Nephron progenitor cell (in vitro differentiated cells): ENCODE data around the gene SLC2A9.

Source experiments
- DNase-seq: peaks from one replicate; pipeline ENCODE4 v3.0.0; 2021
- H3K27ac Mint-ChIP-seq: 2 replicates; pipeline ENCODE4 v1.8.0; 2021; ENCODE audit warnings: mild to moderate bottlenecking, moderate library complexity, mixed read lengths
- H3K27me3 Mint-ChIP-seq: 2 replicates; pipeline ENCODE4 v1.8.0; 2021; ENCODE audit warnings: mild to moderate bottlenecking, low read depth, mixed read lengths; ENCODE audit not compliant: poor library complexity
- H3K36me3 Mint-ChIP-seq: 2 replicates; pipeline ENCODE4 v1.8.0; 2021; ENCODE audit warnings: low read depth, mixed read lengths
- H3K4me1 Mint-ChIP-seq: 2 replicates; pipeline ENCODE4 v1.8.0; 2021; ENCODE audit warnings: mixed read lengths
- H3K4me3 Mint-ChIP-seq: 2 replicates; pipeline ENCODE4 v1.8.0; 2021; ENCODE audit warnings: mild to moderate bottlenecking, moderate library complexity, mixed read lengths
- H3K9me3 Mint-ChIP-seq: 2 replicates; pipeline ENCODE4 v1.8.0; 2021; ENCODE audit warnings: mild to moderate bottlenecking, moderate library complexity, mixed read lengths
- CTCF ChIP-seq: fragments of 200-600 bp; sonication (generic); IDR thresholded peaks from 2 replicates; pipeline ENCODE4 v1.5.0; 2021; ENCODE audit warnings: antibody characterized with exemption

SLC2A9 gene

GRCh38 chr4:9947168-9948062 lies 73.9 kb downstream of the SLC2A9 start:
- Mint-ChIP-seq H3K36me3 (no peaks in the 10 kb centered on the region), H3K4me1 (peaks cover 5% of the 10 kb centered on the region), H3K27ac (no peak overlapping the region), H3K27me3 (peaks cover 14% of the 10 kb centered on the region), H3K4me3 (no peak overlapping the region), H3K9me3 (no peaks in the 10 kb centered on the region)
- no peak for DNase-seq
- no peak for TF ChIP-seq CTCF

- Mint-ChIP-seq H3K27ac (no peak overlapping the region), H3K9me3 (no peaks in the 10 kb centered on the region), H3K4me1 (peaks cover 5% of the 10 kb centered on the region), H3K36me3 (no peaks in the 10 kb centered on the region), H3K4me3 (no peak overlapping the region), H3K27me3 (peaks cover 14% of the 10 kb centered on the region)
- no peak for TF ChIP-seq CTCF
- no peak for DNase-seq
Observed at GRCh38 chr4:9946170-9946569, 75.1 kb downstream of the SLC2A9 start.

- TF ChIP-seq CTCF, result no peak
- peaks cover 4% of the 10 kb centered on the region for H3K4me1 Mint-ChIP-seq
- H3K27ac Mint-ChIP-seq, result peak overlapping the region; percentile 82
- DNase-seq, result no peak
- no peak overlapping the region for H3K4me3 Mint-ChIP-seq
- no peaks in the 10 kb centered on the region for H3K9me3 Mint-ChIP-seq
- peaks cover 12% of the 10 kb centered on the region for H3K27me3 Mint-ChIP-seq
- no peaks in the 10 kb centered on the region for H3K36me3 Mint-ChIP-seq
Observed at GRCh38 chr4:9944431-9945425, 76.6 kb downstream of the SLC2A9 start.

GRCh38 chr4:9943761-9944160 lies 77.5 kb downstream of the SLC2A9 start:
- H3K4me1 Mint-ChIP-seq, result no peaks in the 10 kb centered on the region
- DNase-seq, result no peak
- H3K27ac Mint-ChIP-seq, result no peak overlapping the region
- H3K4me3 Mint-ChIP-seq, result no peak overlapping the region
- H3K36me3 Mint-ChIP-seq, result no peaks in the 10 kb centered on the region
- H3K27me3 Mint-ChIP-seq, result peaks cover 11% of the 10 kb centered on the region
- no peak for TF ChIP-seq CTCF
- H3K9me3 Mint-ChIP-seq, result no peaks in the 10 kb centered on the region

GRCh38 chr4:9942921-9943600 lies 78.2 kb downstream of the SLC2A9 start:
- Mint-ChIP-seq H3K27me3 (peaks cover 11% of the 10 kb centered on the region), H3K27ac (no peak overlapping the region), H3K9me3 (no peaks in the 10 kb centered on the region), H3K4me1 (no peaks in the 10 kb centered on the region), H3K36me3 (no peaks in the 10 kb centered on the region), H3K4me3 (no peak overlapping the region)
- TF ChIP-seq CTCF, result no peak
- no peak for DNase-seq
